Calu3 (cell line): ENCODE results near the gene CELSR1. TPM values are rescaled to one million over a fixed set of nuclear protein-coding genes. Genes with fewer than 3 reads are reported as not detected.

Experiments
- BruUV-seq: library from RNA; stranded (reverse); fragments of 400-500 nt; replicated peaks from 2 replicates; lab custom pipeline; 2021; lab: Mats Ljungman, UMichigan
- CTCF ChIA-PET: fragments of 300-600 bp; sonication (Branson Sonifier 250); formaldehyde crosslinking; loops from one replicate; lab custom pipeline; 2022; ENCODE audit warnings: antibody characterized with exemption; lab: Charles Lee
- DNase-seq: peaks from one replicate; pipeline ENCODE4 v3.0.0; 2022
- H3K27ac Mint-ChIP-seq: one replicate; pipeline ENCODE4 v1.8.0; 2022; ENCODE audit warnings: mixed read lengths; ENCODE audit not compliant: unreplicated experiment
- H3K27me3 Mint-ChIP-seq: one replicate; pipeline ENCODE4 v1.8.0; 2022; ENCODE audit warnings: mixed read lengths; ENCODE audit not compliant: unreplicated experiment
- H3K36me3 Mint-ChIP-seq: one replicate; pipeline ENCODE4 v1.8.0; 2022; ENCODE audit warnings: mild to moderate bottlenecking, moderate library complexity, mixed read lengths; ENCODE audit not compliant: insufficient read depth, unreplicated experiment
- H3K4me1 Mint-ChIP-seq: one replicate; pipeline ENCODE4 v1.8.0; 2022; ENCODE audit warnings: mild to moderate bottlenecking, low read depth, mixed read lengths; ENCODE audit not compliant: unreplicated experiment
- H3K4me3 Mint-ChIP-seq: one replicate; pipeline ENCODE4 v1.8.0; 2022; ENCODE audit warnings: mild to moderate bottlenecking, low read depth, moderate library complexity, mixed read lengths; ENCODE audit not compliant: unreplicated experiment
- H3K9me3 Mint-ChIP-seq: one replicate; pipeline ENCODE4 v1.8.0; 2022; ENCODE audit warnings: low read depth, mixed read lengths; ENCODE audit not compliant: unreplicated experiment
- CTCF ChIP-seq: fragments of 200-600 bp; IDR thresholded peaks from one replicate; pipeline ENCODE4 v1.8.0; 2022; ENCODE audit warnings: antibody characterized with exemption; ENCODE audit not compliant: unreplicated experiment
- intact Hi-C: fragments of 100-400 bp; cut with micrococcal nuclease; formaldehyde crosslinking; loops from one replicate; pipeline ENCODE4 v1.10.0; 2022; ENCODE audit not compliant: unreplicated experiment
- total RNA-seq: library from RNA; stranded (reverse); gene quantifications from 2 replicates; pipeline ENCODE4 v1.2.3, GENCODE V29; 2022

CELSR1 gene
- total RNA-seq, 1 experiment from 2014 or later: 45.5 TPM

GRCh38 chr22:46390105-46390651 is 147.2 kb downstream of the CELSR1 start:
- H3K27ac Mint-ChIP-seq: peak overlapping the region; percentile 47
- no TSS peak for BruUV-seq
- CTCF ChIA-PET: interaction anchor here (1.9 to 5.5 kb wide), 2 partner anchors 23 to 35 kb away, joined by 7 to 28 read pairs; no protein-coding TSS in a partner anchor
- H3K36me3 Mint-ChIP-seq: peaks cover 29% of the 10 kb centered on the region
- no peak for TF ChIP-seq CTCF
- intact Hi-C loops: loop anchor here (1.0 to 5.0 kb wide), 2 partner anchors 23 to 33 kb away; no protein-coding TSS in a partner anchor
- H3K4me1 Mint-ChIP-seq: peaks cover 19% of the 10 kb centered on the region
- no peak for DNase-seq
- peak overlapping the region; percentile 53 for H3K4me3 Mint-ChIP-seq
- H3K9me3 Mint-ChIP-seq: no peaks in the 10 kb centered on the region
- no peaks in the 10 kb centered on the region for H3K27me3 Mint-ChIP-seq

- no peak for TF ChIP-seq CTCF
- peaks cover 34% of the 10 kb centered on the region for H3K36me3 Mint-ChIP-seq
- no peak for DNase-seq
- no peaks in the 10 kb centered on the region for H3K27me3 Mint-ChIP-seq
- no peak overlapping the region for H3K4me3 Mint-ChIP-seq
- intact Hi-C loops: no loop called here
- H3K27ac Mint-ChIP-seq: no peak overlapping the region
- no TSS peak for BruUV-seq
- no peaks in the 10 kb centered on the region for H3K9me3 Mint-ChIP-seq
- peaks cover 19% of the 10 kb centered on the region for H3K4me1 Mint-ChIP-seq
- CTCF ChIA-PET: interaction anchor here (5.5 kb wide), 1 partner anchor 22 kb away, joined by 28 read pairs; no protein-coding TSS in a partner anchor
These were observed 148.3 kb downstream of the CELSR1 start for GRCh38 chr22:46389081-46389480.

- Mint-ChIP-seq H3K27me3 (no peaks in the 10 kb centered on the region), H3K36me3 (peaks cover 32% of the 10 kb centered on the region), H3K9me3 (no peaks in the 10 kb centered on the region), H3K4me1 (peaks cover 19% of the 10 kb centered on the region), H3K27ac (no peak overlapping the region), H3K4me3 (no peak overlapping the region)
- DNase-seq: no peak
- intact Hi-C loops: no loop called here
- no peak for TF ChIP-seq CTCF
- BruUV-seq: no TSS peak
- CTCF ChIA-PET: interaction anchor here (5.5 kb wide), 1 partner anchor 21 kb away, joined by 28 read pairs; no protein-coding TSS in a partner anchor
These were observed 148.8 kb downstream of the CELSR1 start for GRCh38 chr22:46388647-46389046.

- Mint-ChIP-seq H3K27me3 (no peaks in the 10 kb centered on the region), H3K36me3 (peaks cover 30% of the 10 kb centered on the region), H3K9me3 (no peaks in the 10 kb centered on the region), H3K4me1 (peaks cover 19% of the 10 kb centered on the region), H3K27ac (no peak overlapping the region), H3K4me3 (no peak overlapping the region)
- no peak for TF ChIP-seq CTCF
- no peak for DNase-seq
- intact Hi-C loops: no loop called here
- CTCF ChIA-PET: no interaction called here
- BruUV-seq: no TSS peak
These were observed 149.7 kb downstream of the CELSR1 start for GRCh38 chr22:46387748-46388147.
